ENCODE data around the gene GSDME.

Gene GSDME

GRCh38 chr7:24701261-24702235 lies 55.7 kb downstream of the GSDME start:
- DNase-seq: no peak

GRCh38 chr7:24700521-24701260 lies 56.6 kb downstream of the GSDME start:
- no peak for DNase-seq

- DNase-seq: no peak
These were observed 58.6 kb downstream of the GSDME start for GRCh38 chr7:24698531-24699266.

- DNase-seq: no peak
These were observed 59.8 kb downstream of the GSDME start for GRCh38 chr7:24697416-24697815.

- DNase-seq: no peak
These were observed 64.7 kb downstream of the GSDME start for GRCh38 chr7:24692592-24692991.

GRCh38 chr7:24690251-24690650 lies 67.0 kb downstream of the GSDME start:
- DNase-seq: no peak

GRCh38 chr7:24685708-24686107 lies 71.6 kb downstream of the GSDME start:
- DNase-seq: no peak

GRCh38 chr7:24670782-24671181 lies 86.5 kb downstream of the GSDME start:
- DNase-seq: no peak

GRCh38 chr7:24669971-24670591 lies 87.2 kb downstream of the GSDME start:
- DNase-seq: no peak

- no peak for DNase-seq
These were observed 88.2 kb downstream of the GSDME start for GRCh38 chr7:24668927-24669635.

GRCh38 chr7:24665564-24666294 lies 91.5 kb downstream of the GSDME start:
- peak; percentile 35 for DNase-seq

- DNase-seq: no peak
These were observed 96.7 kb downstream of the GSDME start for GRCh38 chr7:24660546-24660945.

GRCh38 chr7:24659505-24659904 lies 97.8 kb downstream of the GSDME start:
- DNase-seq: no peak

GRCh38 chr7:24657980-24658379 lies 99.3 kb downstream of the GSDME start:
- no peak for DNase-seq

GRCh38 chr7:24656608-24657007 lies 100.7 kb downstream of the GSDME start:
- no peak for DNase-seq

GRCh38 chr7:24654305-24654704 lies 103.0 kb downstream of the GSDME start:
- DNase-seq: no peak

GRCh38 chr7:24653316-24654085 lies 103.8 kb downstream of the GSDME start:
- DNase-seq: no peak

GRCh38 chr7:24652251-24652939 lies 104.9 kb downstream of the GSDME start:
- DNase-seq: no peak

Data from DMS153 (cell line).